NCI-H345 treated with DMSO at 0.1 percent for 48 hours (cell line): Measurements from ENCODE around the gene HDAC2.
"Not testable (repeated sequence)": the region's sequence is repeated elsewhere in the genome, so short reads cannot be mapped to it uniquely, and the experiment has no call there.

Source experiments
- DNase-seq: peaks from one replicate; lab custom pipeline; 2025; ENCODE audit not compliant: unreplicated experiment; lab: John Stamatoyannopoulos, UW

HDAC2 gene

GRCh38 chr6:113976806-113977205 is 5.9 kb upstream of the HDAC2 start:
- no peak for DNase-seq

- DNase-seq, result no peak
Measured at GRCh38 chr6:113971741-113972140, 793 bp upstream of the HDAC2 start.

DNA sequence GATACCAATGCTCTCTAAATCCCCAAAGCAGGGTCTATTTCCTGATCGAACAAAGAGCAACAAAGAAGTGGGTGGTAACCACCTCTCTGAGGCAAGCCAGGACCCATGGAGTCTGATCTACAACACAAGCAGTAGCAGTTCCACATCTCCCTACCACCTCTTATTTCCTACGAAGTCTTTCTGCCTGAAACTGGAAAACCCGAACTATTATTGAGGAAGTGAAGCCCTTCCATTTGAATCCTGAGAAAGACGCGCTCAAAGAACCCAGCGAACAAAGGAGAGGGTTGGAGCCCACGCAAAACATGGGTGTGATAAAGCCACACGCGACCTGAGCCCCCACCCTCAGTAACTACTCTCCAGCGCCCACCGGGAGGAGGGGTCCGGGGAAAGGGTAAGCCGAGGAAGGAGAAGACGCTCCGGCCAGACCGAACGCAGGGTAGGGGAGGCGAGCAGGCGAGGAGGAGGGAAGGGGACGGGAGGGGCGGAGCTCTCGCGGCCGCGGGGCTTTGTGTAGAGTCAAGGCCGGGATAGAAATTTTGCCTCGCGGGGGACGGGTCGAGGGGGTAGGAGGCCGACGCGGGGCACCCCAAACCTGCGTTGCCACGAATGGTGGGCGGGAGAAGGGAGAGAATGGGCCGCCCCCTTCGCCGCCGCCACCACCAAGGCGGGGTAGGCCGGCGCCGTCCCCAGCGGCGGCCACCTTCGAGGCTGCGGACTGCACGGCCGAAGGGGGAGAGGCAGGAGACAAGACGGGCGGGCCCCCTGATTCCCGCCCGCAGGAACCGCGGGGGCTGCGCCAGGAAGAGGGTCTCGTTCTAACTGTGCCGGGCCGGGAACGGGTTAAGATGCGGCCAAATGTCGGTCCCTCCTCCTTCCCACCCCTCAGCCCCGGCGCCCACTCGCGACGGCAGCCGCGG is 802 bp downstream of the HDAC2 start:
- DNase-seq, result peak; percentile 20

DNA sequence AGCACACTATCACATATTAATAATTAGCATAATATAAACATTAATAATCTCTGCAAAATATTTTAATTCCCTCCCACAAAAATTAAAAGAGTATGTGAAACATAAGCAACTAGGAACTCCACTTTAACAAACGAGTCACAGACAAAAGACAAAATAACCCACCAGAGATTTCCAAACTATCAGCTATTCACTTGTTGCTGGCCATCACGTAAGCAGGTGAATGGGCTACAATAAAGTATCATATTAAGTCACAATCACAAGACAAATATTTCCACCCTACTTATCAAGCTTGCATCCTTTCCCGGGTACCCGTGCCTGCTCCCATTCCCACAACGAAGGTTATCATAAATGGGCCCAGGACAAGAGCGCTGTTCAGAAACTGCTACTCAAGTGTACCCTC is 2.5 kb downstream of the HDAC2 start:
- DNase-seq, result no peak

- no peak for DNase-seq
Measured at GRCh38 chr6:113967777-113968176, 3.2 kb downstream of the HDAC2 start.

DNA sequence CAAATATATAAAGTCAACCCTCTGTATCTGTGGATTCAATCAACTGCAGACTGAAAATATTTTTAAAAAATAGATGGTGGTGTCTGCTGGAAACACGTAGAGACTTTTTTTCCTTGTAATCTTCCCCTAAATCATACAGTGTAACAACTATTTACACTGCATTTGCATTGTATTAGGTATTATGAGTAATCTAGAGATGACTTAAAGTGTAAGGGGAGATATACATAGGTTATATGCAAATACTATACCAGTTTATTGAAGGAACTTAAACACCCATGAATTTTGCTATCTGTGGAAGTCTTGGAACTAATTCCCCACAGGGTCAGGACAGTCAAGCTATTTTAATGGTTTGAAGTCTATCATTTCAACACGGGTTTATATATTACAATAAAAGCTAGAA is 10.2 kb downstream of the HDAC2 start:
- no peak for DNase-seq

GRCh38 chr6:113959235-113959634 is 11.7 kb downstream of the HDAC2 start:
- DNase-seq, result no peak

GRCh38 chr6:113954653-113955052 is 16.3 kb downstream of the HDAC2 start:
- DNase-seq, result no peak

DNA sequence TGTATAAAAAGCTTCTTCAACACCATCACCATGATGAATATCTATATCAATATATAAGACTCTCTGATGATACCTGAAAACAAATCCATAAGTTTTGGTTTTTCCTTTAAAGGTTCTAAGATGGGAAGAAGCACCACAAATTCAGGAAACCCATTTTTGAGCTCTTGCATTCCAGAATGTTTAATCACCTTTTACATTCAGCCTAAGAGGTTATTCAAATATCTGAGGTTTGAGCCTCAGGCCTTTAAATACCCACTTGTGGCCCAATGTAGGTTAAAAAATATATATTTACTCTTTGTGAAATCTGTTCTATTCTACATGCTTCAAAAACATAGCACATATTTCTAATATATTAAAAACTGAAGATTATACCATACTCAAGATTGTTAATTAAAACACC is 17.6 kb downstream of the HDAC2 start:
- DNase-seq, result no peak

DNA sequence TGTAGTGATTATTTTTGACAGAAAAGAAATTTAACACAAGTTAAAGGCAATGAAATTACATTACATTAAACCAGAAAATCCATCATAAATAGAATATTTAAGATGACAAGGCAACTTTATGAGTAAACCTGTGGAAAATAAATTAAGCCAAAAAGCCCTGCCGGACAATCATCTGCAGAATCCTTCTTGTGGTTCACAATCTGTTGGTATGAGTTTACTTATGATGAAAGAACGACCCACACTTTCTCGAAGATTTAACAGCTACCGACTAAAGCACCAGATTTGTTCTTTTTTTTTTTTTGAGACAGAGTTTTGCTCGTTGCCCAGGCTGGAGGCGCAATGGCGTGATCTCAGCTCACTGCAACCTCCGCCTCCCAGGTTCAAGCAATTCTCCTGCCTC is 21.4 kb downstream of the HDAC2 start:
- DNase-seq, result no peak

DNA sequence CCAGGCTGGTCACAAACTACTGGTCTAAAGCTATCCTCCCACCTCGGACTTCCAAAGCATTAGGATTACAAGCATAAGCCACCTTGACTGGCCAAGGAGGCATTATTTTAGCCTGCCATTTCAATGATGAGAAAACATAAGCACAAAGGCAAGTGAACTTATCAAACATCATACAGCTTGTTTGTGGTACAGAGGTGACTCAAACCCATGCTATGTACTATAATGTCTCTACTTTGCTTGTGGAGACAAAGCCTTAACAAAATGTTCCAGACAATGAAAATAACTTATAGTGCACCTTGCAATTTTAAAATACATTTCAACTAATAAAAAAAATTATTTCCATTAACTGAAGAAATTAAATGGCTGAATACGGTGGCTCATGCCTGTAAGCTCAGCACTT is 26.2 kb downstream of the HDAC2 start:
- DNase-seq, result no peak

DNA sequence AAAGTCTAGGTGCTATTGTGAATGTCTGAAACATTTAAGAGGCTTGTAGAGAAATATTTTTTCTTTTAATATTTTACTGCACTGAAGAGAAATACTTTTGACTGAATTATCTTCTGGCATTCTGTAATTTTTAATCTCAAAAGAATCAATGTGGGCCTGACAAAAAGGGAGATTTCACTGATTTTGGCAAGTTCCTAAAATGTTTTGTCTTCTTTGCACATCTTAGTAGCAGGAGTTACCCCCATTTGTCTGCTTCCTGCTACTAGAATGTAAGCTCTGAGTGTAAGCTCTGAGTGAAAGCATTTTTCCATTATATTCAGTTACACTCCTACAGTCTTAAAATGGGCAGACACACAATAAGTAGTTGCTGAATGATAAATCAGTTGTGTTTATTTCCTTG is 31.1 kb downstream of the HDAC2 start:
- DNase-seq, result no peak

GRCh38 chr6:113936093-113936934 is 34.6 kb downstream of the HDAC2 start:
- peak; percentile 62 for DNase-seq

DNA sequence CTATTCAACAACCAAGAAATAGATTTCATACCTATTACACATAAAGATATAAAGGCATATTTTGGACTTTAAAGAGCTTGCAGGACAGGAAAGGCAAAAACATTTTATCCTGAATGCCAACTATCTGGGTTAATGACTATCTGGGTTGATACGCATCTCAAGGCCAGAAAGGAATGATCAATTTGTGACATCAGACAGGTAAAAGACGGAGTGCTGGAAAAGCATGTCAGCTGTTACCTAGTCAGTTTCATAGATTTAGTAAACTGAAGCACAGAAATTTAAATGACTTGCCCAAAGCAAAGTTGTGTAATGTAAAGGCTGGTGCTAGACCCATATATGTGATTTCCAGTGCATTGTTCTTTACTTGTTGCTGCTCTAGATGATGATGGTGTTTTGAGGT is 36.8 kb downstream of the HDAC2 start:
- no peak for DNase-seq

DNA sequence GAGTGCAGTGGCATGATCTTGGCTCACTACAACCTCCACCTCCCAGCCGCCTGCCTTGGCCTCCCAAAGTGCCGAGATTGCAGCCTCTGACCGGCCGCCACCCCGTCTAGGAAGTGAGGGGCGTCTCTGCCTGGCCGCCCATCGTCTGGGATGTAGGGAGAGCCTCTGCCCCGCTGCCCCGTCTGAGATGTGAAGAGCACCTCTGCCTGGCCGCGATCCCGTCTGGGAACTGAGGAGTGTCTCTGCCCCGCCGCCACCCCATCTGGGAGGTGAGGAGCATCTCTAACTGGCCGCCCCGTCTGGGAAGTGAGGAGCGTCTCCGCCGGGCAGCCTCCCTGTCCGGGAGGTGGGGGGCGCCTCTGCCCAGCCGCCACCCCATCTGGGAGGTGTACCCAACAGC is 39.0 kb downstream of the HDAC2 start:
- DNase-seq, result not testable (repeated sequence)

GRCh38 chr6:113930183-113930582 is 40.8 kb downstream of the HDAC2 start:
- no peak for DNase-seq

DNA sequence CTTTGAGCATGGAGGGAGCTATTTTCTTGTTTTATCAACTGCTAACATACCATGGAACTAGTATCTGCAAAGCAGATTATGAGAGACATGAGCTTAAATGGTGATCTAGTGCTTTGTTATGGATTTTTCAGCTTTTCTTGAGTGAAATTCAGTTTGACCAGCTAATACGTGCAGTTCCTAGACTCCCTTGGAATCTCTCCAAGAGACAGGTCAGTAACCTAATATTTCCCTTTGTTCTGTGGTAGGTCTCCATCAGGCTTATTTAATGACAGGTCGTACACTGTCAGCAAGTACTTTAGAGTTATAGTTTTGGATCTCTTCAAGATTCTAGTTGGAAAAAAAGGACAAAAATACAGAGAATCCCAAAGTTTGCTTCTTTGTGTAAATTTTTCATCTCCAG is 43.9 kb downstream of the HDAC2 start:
- DNase-seq, result no peak

DNA sequence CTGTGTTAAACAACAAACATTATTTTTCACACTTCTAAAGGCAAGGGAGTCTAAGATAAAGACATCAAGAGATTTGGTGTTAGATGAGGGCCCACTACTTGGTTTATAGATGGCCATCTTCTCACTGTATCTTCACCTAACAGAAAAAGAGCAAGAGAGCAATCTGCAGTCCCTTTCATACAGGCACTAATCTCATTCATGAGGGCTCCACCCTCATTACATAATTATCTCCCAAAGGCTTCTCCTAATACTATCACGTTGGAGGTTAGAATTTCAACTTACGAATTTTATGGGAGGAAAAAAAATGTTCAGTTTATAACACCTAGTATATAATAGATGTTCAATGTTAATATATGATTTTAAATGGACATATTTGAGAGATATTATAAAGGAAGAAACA is 45.6 kb downstream of the HDAC2 start:
- no peak for DNase-seq

- no peak for DNase-seq
Measured at GRCh38 chr6:113924312-113924723, 46.6 kb downstream of the HDAC2 start.

GRCh38 chr6:113923526-113923925 is 47.4 kb downstream of the HDAC2 start:
- no peak for DNase-seq

DNA sequence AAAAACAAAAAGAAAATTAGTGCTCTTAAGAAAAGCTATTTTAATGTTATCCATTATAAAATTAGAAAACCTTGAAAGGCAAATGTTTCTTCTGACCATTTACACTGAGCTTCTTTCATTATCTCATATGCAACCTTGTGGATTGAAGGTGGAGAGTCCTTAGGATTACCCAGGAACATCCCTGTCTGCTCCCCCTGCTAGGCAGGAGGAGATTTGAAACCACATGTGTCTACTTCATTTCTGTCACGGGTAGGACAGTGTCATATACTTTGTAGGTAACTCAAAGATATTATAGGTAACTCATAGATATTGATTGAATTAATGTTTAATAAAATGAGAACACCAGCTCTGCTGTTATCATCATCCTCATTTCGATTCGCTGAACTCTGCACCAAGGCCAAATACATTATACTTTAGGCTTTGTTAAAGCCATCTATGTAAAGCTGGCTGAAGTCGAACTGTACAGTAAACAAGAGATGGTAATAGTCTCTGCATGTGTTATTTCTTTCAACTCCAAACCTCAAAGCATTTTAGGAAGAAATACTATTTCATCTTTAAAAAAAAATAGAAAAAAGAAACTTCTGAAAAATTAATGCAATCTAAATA is 49.5 kb downstream of the HDAC2 start:
- no peak for DNase-seq
